OCI-LY1 (cell line): ENCODE data around the gene PC.

Experiments
- CTCF ChIP-seq: fragments of 200-600 bp; sonication (generic), shearing (Covaris generic); IDR thresholded peaks from 2 replicates; pipeline ENCODE4 v1.5.1; 2017; ENCODE audit warnings: mild to moderate bottlenecking, antibody characterized with exemption, low read length, moderate library complexity, mixed read lengths
- EZH2 ChIP-seq: fragments of 200-600 bp; sonication (generic), shearing (Covaris generic); IDR thresholded peaks from 2 replicates; pipeline ENCODE4 v1.8.0; 2017; ENCODE audit warnings: borderline replicate concordance, mixed run types, mild to moderate bottlenecking, antibody characterized with exemption, low read length, moderate library complexity, mixed read lengths

- TF ChIP-seq EZH2 (no peak), CTCF (no peak)
Observed at GRCh38 chr11:66855574-66856495, 102.3 kb downstream of the PC start.
